Glutamatergic neuron (in vitro differentiated cells): Measurements from ENCODE around the gene UPK3A. TPM values are rescaled to one million over a fixed set of nuclear protein-coding genes. Genes with fewer than 3 reads are reported as not detected.

Experiments
- DNase-seq: peaks from one replicate; pipeline ENCODE4 v3.0.0; 2022
- H3K27ac Mint-ChIP-seq: one replicate; pipeline ENCODE4 v1.8.0; 2020; ENCODE audit warnings: mild to moderate bottlenecking, mixed read lengths, inconsistent platforms; ENCODE audit not compliant: unreplicated experiment
- H3K27me3 Mint-ChIP-seq: one replicate; pipeline ENCODE4 v1.8.0; 2020; ENCODE audit warnings: mild to moderate bottlenecking, moderate library complexity, mixed read lengths, inconsistent platforms; ENCODE audit not compliant: unreplicated experiment
- H3K36me3 Mint-ChIP-seq: one replicate; pipeline ENCODE4 v1.8.0; 2020; ENCODE audit warnings: mild to moderate bottlenecking, mixed read lengths, inconsistent platforms; ENCODE audit not compliant: unreplicated experiment
- H3K4me1 Mint-ChIP-seq: one replicate; pipeline ENCODE4 v1.8.0; 2020; ENCODE audit warnings: mild to moderate bottlenecking, low read depth, mixed read lengths, inconsistent platforms; ENCODE audit not compliant: unreplicated experiment
- H3K4me3 Mint-ChIP-seq: one replicate; pipeline ENCODE4 v1.8.0; 2020; ENCODE audit warnings: mild to moderate bottlenecking, mixed read lengths, inconsistent platforms; ENCODE audit not compliant: unreplicated experiment
- H3K9me3 Mint-ChIP-seq: one replicate; pipeline ENCODE4 v1.8.0; 2020; ENCODE audit warnings: mild to moderate bottlenecking, moderate library complexity, mixed read lengths, inconsistent platforms; ENCODE audit not compliant: unreplicated experiment
- CTCF ChIP-seq: fragments of 200-600 bp; sonication (generic); IDR thresholded peaks from one replicate; pipeline ENCODE4 v1.5.0; 2021; ENCODE audit not compliant: partially characterized antibody, unreplicated experiment
- total RNA-seq: library from RNA; stranded (reverse); fragmentation: NEBNext Ultra II Directional; extraction: Animal tissue kit (Norgen Biotek cat#: 25700); gene quantifications from one replicate; pipeline ENCODE4 v1.2.1, GENCODE V29; 2021; ENCODE audit not compliant: unreplicated experiment

The UPK3A gene
- total RNA-seq, 1 donor from 2014 or later, result not detected

- no peaks in the 10 kb centered on the region for H3K4me1 Mint-ChIP-seq
- H3K9me3 Mint-ChIP-seq, result peaks cover 1% of the 10 kb centered on the region
- no peaks in the 10 kb centered on the region for H3K36me3 Mint-ChIP-seq
- H3K27ac Mint-ChIP-seq, result no peak overlapping the region
- H3K4me3 Mint-ChIP-seq, result no peak overlapping the region
- TF ChIP-seq CTCF, result no peak
- H3K27me3 Mint-ChIP-seq, result peaks cover 2% of the 10 kb centered on the region
- no peak for DNase-seq
Observed at GRCh38 chr22:45341498-45341897, 56.7 kb downstream of the UPK3A start.

- no peak for DNase-seq
- no peaks in the 10 kb centered on the region for H3K9me3 Mint-ChIP-seq
- H3K36me3 Mint-ChIP-seq, result no peaks in the 10 kb centered on the region
- H3K4me3 Mint-ChIP-seq, result no peak overlapping the region
- no peak for TF ChIP-seq CTCF
- peaks cover 2% of the 10 kb centered on the region for H3K27me3 Mint-ChIP-seq
- H3K4me1 Mint-ChIP-seq, result no peaks in the 10 kb centered on the region
- no peak overlapping the region for H3K27ac Mint-ChIP-seq
Observed at GRCh38 chr22:45343143-45343542, 58.4 kb downstream of the UPK3A start.

GRCh38 chr22:45344334-45344733 lies 59.6 kb downstream of the UPK3A start:
- no peak for TF ChIP-seq CTCF
- H3K27ac Mint-ChIP-seq, result no peak overlapping the region
- H3K27me3 Mint-ChIP-seq, result peaks cover 2% of the 10 kb centered on the region
- no peak for DNase-seq
- H3K9me3 Mint-ChIP-seq, result no peaks in the 10 kb centered on the region
- H3K4me1 Mint-ChIP-seq, result no peaks in the 10 kb centered on the region
- H3K36me3 Mint-ChIP-seq, result no peaks in the 10 kb centered on the region
- H3K4me3 Mint-ChIP-seq, result no peak overlapping the region

Other genes starting within 250 kb of the UPK3A start
- gene NUP50, start 121.0 kb upstream of the UPK3A start, total RNA-seq, result 79.0 TPM
- 170 TPM for gene KIAA0930, start 44.1 kb upstream of the UPK3A start, total RNA-seq
- 28.0 TPM for gene FAM118A, start 25.0 kb downstream of the UPK3A start, total RNA-seq
- not detected for gene SMC1B, start 128.7 kb downstream of the UPK3A start, total RNA-seq
- gene RIBC2, start 128.7 kb downstream of the UPK3A start, total RNA-seq, result 0.71 TPM
- gene FBLN1, start 217.9 kb downstream of the UPK3A start, total RNA-seq, result 184 TPM